ENCODE data around the gene USHBP1.

DNA sequence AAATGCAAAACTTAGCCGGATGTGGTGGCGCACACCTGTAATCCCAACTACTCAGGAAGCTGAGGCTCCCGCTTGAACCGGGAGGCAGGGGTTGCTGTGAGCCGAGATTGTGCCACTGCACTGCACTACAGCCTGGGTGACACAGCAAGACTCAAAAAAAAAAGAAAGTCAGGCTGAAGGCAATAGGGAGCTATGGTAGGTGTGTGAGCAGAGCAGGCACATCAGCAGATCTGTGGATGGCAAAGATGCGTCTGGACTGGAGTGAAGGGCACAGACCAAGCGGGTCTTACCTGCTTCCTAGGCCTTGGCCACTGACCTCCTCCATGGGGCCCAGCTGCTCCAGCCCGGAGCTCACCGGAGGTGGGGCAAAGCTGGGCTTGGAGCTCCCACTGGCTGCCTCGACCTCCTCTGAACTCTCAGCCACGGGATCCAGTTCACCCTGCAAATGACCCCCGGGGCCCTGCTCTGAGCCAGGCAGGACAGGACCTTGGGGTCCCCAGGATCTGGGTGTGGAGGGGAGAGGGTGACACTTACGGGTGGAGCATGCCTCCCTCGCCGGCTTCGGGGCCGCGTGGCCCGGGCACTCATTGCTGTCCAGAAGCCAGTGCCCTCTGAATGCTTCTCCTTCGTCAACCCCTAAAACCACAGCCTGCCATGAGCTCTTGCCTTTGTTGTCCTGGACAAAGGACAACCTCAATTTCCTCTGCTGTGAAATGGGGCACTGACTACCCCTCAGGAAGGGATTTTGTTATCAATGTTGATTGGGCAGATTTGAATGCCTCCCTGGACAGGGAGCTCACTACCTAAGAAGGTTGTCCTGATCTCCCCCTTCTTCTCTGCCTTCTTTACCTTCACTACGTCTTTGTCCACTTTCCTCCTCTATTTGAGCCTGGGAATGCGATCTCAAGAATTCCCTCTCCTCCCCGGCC lies 569 bp downstream of the USHBP1 start:
- TF ChIP-seq YY1 (IDR thresholded peaks at IDR 0.05; ENCODE audit: insufficient read depth, insufficient read length) (no peak), ZNF274 (IDR thresholded peaks at IDR 0.05; ENCODE audit: low read depth, low read length) (no peak), SUZ12 (IDR thresholded peaks at IDR 0.05; ENCODE audit: extremely low read depth, insufficient read depth, insufficient read length) (no peak)

All from NT2/D1 (cell line).